Measurements from ENCODE around the gene DHTKD1. TPM values are rescaled to one million over a fixed set of nuclear protein-coding genes. Genes with fewer than 3 reads are reported as not detected.

DHTKD1 gene
- 20.6 and 30.7 TPM in 2 replicates for total RNA-seq

- peak; percentile 39 for TF ChIP-seq CTCF (IDR thresholded peaks at IDR 0.05; ENCODE audit: insufficient read depth, low read depth, low read length)
- H3K4me3 ChIP-seq (ENCODE audit: low read depth, low read length) = peak within 1 kb of the TSS; percentile 73
- peak; percentile 98 for DNase-seq (ENCODE audit: low read depth)
Observed at GRCh38 chr10:12068449-12069269, at the start of gene DHTKD1. Gene DHTKD1 (plus strand): TSS chr10:12068954. CDS start chr10:12069034, 80 bp downstream.

- peak overlapping the region; percentile 10 for H3K4me3 ChIP-seq (ENCODE audit: low read depth, low read length)
- peak; percentile 86 for DNase-seq (ENCODE audit: low read depth)
- no peak for TF ChIP-seq CTCF (IDR thresholded peaks at IDR 0.05; ENCODE audit: insufficient read depth, low read depth, low read length)
Observed at GRCh38 chr10:12019283-12019971, 49.3 kb upstream of the DHTKD1 start.

GRCh38 chr10:12020574-12020973 is 48.2 kb upstream of the DHTKD1 start:
- DNase-seq (ENCODE audit: low read depth) = no peak
- no peak for TF ChIP-seq CTCF (IDR thresholded peaks at IDR 0.05; ENCODE audit: insufficient read depth, low read depth, low read length)
- H3K4me3 ChIP-seq (ENCODE audit: low read depth, low read length) = no peak overlapping the region

GRCh38 chr10:12022580-12023257 is 46.0 kb upstream of the DHTKD1 start:
- no peak for DNase-seq (ENCODE audit: low read depth)
- H3K4me3 ChIP-seq (ENCODE audit: low read depth, low read length) = no peak overlapping the region
- no peak for TF ChIP-seq CTCF (IDR thresholded peaks at IDR 0.05; ENCODE audit: insufficient read depth, low read depth, low read length)

GRCh38 chr10:12025591-12025990 is 43.2 kb upstream of the DHTKD1 start:
- TF ChIP-seq CTCF (IDR thresholded peaks at IDR 0.05; ENCODE audit: insufficient read depth, low read depth, low read length) = no peak
- no peak overlapping the region for H3K4me3 ChIP-seq (ENCODE audit: low read depth, low read length)
- DNase-seq (ENCODE audit: low read depth) = no peak

GRCh38 chr10:12027539-12027938 is 41.2 kb upstream of the DHTKD1 start:
- no peak for DNase-seq (ENCODE audit: low read depth)
- TF ChIP-seq CTCF (IDR thresholded peaks at IDR 0.05; ENCODE audit: insufficient read depth, low read depth, low read length) = no peak
- H3K4me3 ChIP-seq (ENCODE audit: low read depth, low read length) = no peak overlapping the region

Measured in fibroblast of villous mesenchyme (primary cell).